IPS-11a (cell line): ENCODE results near the gene MAP1S.

Source experiments
- H3K4me3 ChIP-seq: one replicate; pipeline ENCODE4 v1.5.1; 2013; ENCODE audit warnings: low read depth, low read length, control low read depth

Gene MAP1S, protein sequence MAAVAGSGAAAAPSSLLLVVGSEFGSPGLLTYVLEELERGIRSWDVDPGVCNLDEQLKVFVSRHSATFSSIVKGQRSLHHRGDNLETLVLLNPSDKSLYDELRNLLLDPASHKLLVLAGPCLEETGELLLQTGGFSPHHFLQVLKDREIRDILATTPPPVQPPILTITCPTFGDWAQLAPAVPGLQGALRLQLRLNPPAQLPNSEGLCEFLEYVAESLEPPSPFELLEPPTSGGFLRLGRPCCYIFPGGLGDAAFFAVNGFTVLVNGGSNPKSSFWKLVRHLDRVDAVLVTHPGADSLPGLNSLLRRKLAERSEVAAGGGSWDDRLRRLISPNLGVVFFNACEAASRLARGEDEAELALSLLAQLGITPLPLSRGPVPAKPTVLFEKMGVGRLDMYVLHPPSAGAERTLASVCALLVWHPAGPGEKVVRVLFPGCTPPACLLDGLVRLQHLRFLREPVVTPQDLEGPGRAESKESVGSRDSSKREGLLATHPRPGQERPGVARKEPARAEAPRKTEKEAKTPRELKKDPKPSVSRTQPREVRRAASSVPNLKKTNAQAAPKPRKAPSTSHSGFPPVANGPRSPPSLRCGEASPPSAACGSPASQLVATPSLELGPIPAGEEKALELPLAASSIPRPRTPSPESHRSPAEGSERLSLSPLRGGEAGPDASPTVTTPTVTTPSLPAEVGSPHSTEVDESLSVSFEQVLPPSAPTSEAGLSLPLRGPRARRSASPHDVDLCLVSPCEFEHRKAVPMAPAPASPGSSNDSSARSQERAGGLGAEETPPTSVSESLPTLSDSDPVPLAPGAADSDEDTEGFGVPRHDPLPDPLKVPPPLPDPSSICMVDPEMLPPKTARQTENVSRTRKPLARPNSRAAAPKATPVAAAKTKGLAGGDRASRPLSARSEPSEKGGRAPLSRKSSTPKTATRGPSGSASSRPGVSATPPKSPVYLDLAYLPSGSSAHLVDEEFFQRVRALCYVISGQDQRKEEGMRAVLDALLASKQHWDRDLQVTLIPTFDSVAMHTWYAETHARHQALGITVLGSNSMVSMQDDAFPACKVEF

DNA sequence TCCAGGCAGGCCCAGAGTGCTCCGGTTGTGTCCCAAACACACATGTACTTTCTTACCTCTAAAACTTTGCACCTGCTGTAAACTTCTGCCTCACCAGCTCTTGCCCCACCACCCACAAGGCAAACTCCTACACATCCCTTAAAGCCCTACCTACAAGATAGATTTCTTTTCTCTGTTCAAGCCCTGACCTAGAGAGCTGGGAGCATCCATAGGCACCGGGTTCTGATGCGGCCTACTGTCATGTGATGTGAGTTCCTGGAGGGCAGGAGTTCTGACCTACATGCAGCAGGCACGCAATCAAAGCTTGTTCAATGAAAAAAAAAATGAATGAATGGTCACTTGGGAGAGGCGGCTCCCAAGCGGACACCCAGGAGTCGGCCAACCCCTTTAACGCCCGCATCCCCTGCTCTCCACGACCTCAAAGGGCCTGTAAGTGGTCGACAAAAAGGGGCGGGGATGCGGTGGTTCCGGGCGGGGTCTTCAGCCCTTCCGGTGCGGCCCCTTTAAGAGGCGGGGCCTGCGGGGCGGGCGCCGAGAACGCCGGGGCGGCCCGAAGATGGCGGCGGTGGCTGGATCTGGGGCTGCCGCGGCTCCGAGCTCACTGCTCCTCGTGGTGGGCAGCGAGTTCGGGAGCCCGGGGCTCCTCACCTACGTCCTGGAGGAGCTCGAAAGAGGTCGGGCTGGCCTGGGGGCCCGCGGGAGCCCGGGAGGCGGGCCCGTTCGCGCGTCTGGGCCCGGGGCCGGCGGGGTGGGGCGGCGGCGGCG lies at the start of gene MAP1S:
MAP1S (plus strand) TSS at position 534 of the 765 bp plus-strand sequence; CDS start at position 557, 23 bp downstream.
- H3K4me3 ChIP-seq: peak within 1 kb of the TSS; percentile 78

DNA sequence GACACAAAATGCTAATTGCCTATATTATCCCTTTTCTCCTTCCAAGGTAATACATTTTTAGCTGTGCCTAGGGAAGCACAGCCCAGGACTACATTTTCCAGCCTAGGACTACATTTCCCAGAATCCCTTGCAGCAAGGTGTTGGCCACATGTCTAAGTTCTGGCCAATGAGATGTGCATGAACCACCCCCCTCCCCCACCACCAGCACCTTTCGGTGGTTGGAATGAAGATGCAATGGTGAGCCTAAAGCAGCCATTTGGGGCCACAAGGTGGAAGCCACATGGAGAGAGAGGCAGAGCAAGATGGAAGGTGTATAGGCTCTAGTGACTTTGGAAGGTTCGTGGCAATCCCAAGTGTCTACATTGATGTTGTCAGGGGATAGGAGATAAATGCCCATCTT lies 47.4 kb upstream of the MAP1S start:
- no peak overlapping the region for H3K4me3 ChIP-seq

DNA sequence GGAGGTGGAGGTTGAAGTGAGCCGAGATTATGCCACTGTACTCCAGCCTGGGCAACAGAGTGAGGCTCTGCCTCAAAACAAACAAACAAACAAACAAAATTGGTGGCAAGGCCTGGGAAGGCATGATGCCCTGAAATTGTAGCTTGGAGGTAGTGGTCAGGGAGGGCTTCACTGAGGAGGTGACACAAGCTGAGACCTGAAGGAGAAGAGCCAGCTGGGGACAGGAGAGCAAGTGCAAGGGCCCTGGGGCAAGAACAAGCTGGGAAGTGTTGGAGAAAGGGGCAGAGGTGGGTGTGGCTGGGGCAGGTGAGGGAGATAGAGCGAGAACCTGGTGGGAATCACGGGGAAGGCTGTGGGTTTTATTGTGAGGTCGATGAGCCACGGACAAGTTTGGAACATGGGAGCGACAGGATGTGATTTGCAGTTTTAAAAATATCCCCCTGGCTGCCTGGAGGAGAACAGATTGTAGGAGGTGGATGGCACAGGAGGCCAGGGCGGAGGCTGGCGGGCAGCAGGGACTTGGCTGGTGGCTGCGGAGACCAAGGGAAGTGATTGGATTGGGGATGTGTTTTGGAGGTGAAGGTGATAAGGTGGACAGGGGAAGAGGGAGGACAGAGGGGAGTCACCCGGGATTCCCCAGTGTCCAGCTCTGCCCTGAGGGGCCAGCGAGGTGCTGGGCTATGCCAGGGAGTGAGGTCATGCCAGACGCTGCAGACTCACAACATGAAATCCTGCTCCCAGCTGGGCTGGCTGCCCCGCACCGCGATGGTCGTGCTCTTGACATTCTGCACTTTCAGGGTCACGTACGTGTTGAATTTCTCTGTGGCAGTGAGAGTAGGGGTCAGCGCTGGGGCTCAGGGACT lies 45.1 kb upstream of the MAP1S start:
- no peak overlapping the region for H3K4me3 ChIP-seq

DNA sequence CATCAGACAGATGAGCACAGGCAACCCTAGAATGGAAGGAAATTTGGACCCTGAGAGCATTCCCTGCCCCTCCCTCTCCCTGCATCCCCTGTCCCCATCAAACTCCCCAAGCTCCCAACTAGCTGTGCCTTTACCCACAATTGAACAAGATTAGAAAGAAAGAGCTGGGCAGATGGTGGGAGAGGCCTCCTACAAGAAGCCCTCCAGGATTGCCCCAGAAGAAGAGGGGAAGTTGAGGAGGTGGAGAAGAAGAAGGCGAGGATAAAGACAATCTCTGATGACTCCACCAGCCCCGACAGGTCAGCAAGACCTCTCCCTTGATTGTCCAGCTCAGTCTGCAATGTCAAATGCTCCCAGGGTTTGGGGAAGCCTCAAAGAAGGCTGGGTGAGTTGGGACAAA lies 43.0 kb upstream of the MAP1S start:
- no peak overlapping the region for H3K4me3 ChIP-seq

DNA sequence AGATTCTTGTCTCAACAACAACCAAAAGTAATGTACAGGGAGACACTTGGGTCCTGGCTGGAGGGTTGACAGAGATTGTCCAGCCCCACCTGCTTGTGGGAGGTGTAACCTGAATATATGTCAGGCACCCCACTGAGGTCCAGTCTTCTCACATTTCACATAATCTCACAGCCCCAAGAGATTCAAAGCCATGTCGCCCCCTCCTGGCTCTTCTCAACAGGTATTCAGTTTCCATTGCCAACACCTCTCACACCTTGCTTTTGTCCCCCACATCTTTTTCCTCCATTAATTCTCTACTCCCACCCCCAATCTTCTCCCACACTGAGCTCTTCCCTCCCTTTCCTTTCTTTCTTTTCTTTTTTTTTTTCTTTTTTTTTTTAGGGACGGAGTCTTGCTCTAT lies 42.3 kb upstream of the MAP1S start:
- no peak overlapping the region for H3K4me3 ChIP-seq

DNA sequence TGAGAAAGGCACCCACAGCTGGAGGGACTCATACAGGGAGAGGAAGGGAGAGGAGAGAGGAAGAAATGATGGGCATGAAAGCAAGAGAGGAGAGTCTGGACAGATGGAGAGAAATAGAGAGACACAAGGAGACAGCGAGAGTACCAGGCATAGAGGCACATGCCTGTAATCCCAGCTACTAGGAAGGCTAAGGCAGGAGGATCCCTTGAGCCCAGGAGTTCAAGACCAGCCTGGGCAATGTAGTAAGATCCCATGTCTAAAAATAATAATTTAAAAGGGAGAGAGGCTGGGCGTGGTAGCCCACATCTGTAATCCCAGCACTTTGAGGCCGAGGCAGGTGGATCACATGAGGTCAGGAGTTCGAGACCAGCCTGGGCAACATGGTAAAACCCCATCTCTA lies 40.4 kb upstream of the MAP1S start:
- no peak overlapping the region for H3K4me3 ChIP-seq

DNA sequence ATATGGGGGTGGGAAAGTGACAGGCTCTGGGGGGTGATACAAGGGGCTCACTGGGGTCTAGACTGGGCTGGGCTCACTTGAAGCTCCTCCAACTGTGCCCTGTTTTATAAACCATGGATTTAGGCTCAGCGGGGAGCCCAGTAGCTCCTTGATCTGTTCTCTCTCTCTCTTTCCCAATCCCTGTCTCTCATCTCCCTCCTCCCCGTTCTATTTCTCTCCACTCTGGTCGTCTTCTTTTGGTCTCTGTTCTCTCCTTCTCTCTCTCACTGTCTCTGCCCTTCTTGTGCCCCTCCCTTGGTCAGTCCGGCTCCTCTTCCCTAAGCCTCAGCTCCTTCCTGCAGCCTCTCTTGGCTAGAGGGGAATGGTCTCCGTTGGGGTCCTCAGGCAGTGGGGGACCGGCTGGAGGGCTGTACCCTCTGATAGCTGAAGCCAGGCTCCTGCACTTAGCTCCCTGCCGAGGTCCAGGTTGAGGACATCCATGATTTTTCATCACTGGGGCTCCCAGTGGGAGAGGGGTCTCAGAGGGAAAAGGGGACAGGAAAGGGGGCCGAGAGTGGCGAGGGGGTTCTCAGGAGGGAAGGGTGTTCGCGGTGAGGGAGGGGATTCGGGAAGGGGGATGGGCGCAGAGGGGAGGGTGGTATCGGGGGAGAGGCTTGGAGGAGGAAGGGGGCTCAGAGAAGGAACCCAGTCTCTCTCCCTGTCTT lies 39.6 kb upstream of the MAP1S start:
- no peak overlapping the region for H3K4me3 ChIP-seq

DNA sequence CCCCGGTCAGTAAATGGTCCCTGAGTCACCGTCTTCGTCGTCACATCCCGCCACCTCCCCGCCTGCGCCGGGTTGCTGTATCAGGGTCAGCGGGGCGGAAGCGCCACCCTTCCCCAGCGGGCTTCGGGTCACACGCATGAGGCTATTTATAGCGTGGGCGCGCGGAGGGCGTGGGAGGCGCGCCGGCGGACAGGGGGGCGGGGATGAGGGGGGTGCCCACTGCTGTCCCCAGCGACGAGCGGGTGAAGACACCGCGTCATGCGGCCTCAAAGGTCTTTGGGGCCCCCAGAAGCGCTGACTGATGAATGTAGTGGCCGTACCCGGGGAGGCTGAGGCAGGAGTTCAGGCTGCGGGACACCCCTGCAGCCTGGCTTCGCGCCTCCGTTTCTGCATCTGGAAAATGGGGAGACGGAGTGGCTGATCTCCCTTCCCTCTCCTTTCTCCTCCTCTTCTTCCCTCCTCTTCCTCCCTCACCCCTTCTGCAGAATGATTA lies 39.0 kb upstream of the MAP1S start:
- peak overlapping the region; percentile 20 for H3K4me3 ChIP-seq

DNA sequence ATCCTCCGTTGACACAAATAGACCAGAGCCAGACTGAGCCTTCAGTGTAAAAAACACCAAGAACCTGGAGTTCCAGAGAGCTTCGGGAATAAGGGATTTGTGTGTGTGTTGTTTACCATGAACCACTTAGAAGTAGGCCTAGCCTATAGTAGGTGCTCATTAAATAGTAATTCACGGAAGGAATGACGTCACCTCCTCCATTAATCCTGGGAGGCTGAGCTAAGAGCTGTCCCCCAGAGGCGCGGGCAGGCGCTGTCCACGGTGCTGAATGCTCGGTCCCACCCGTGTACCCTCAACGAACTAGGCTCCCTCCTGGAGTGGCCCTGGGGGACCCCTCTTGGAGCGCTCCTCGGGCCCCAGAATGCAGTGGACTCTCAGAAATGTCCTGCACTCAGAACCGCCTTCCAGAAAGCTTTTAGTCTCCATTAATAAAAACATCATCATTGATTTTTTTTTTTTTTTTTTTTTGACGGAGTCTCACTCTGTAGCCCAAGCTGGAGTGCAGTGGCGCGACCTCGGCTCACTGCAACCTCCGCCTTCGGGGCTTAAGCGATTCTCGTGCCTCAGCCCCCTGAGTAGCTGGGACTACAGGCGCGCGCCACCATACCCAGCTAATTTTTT lies 37.7 kb upstream of the MAP1S start:
- no peak overlapping the region for H3K4me3 ChIP-seq

DNA sequence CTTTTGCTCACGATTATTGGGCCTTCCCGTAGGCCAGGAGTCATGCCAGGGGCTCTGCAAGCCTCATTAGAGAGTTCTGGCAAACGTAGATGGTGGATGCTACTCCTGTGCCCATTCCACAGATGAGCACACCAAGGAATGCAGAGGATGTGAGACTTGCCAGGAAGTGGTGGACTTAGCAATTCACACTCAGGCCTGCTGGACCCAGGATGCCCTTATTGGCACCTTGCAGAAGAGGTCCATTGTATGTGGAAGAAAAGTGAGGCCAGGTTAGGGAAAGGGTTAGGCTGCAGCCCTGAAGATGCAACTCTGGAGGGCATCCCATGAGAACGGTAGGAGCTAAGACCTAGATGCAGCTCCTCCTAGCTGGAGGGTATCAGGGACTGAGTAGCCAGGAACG lies 37.0 kb upstream of the MAP1S start:
- H3K4me3 ChIP-seq: no peak overlapping the region

DNA sequence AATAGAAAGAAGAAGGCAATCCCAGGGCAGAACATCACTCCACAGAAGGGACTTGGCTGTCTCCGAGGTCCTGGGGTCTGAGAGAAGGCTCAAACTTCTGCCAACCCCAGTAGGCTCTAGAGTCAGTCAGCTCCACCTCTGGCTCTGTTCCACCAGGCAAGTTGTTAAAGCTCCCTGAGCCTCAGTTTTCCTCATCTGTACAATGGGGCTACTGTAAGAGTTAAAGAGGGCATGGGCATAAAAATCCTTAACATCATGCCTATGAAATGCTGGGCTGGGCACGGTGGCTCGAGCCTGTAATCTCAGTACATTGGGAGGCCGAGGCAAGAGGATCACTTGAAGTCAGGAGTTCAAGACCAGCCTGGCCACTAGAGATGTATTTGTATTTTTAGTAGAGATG lies 36.2 kb upstream of the MAP1S start:
- no peak overlapping the region for H3K4me3 ChIP-seq

DNA sequence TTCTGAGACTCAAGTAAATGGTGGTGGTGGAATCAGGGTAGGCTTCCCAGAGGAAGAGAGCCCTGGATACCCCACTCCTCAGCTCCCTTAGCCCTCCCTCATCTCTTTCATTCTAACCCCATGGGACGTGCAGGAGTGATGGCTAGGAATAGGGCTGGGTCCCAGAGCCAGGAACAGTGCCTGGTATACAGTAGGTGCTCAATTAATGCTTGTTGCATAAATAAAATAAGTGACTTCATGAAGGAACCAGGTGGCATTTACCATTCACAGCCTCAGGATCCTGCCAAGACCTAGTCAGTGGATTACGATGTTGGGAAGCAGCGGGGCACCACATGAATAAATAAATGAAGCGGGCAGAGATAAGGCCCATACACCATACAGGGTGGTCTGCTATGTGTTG lies 35.0 kb upstream of the MAP1S start:
- no peak overlapping the region for H3K4me3 ChIP-seq

DNA sequence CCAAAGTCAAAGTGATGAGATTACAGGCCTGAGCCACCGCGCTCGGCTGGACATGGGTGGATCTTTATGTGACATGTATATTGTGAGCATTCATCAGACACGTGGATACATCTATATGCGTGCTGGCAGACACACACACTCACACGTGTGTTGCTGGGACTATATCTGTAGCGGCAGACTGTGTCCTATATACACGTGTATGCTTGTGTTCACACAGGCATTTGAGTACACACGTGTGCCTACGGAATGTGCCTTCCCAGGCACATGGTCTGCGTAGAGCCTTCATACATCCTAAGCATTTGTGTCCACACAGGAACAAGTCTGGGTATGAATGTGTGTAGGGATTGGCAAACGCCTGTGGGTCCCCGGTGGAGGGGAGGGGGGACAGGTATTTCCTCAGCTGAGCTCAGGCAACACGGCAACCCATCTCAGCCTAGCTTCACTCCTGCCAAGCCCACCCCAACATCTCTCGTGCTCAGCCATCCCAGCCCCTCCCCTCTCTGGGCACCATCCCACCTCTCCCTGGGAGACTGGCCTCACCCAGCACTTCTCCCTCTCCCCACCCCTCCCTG lies 33.7 kb upstream of the MAP1S start:
- H3K4me3 ChIP-seq: no peak overlapping the region

DNA sequence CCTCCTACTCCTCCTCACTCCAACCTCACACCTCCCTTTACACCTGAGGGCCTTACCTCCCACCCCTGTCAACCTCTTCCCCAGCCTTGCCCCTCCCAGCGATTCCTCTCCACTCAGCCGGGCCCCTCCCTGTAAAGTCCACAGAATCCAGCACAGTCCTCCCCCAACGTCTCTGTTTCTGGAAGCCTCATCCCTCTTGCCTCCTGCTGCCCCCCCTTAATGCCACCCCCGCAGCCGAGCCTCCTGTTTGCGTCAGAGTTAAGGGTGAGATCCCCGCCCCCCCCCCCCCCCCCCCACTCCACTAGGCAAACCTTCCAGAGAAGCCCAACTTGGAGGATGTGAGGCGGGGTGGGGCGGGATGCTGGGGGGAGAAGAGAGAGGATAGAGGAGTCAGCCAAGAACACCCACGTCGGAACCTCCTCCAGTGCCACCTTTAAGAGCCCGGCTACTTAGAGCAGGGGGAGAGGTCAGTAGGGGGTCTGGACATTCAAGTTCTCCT lies 33.2 kb upstream of the MAP1S start:
- peak overlapping the region; percentile 61 for H3K4me3 ChIP-seq

DNA sequence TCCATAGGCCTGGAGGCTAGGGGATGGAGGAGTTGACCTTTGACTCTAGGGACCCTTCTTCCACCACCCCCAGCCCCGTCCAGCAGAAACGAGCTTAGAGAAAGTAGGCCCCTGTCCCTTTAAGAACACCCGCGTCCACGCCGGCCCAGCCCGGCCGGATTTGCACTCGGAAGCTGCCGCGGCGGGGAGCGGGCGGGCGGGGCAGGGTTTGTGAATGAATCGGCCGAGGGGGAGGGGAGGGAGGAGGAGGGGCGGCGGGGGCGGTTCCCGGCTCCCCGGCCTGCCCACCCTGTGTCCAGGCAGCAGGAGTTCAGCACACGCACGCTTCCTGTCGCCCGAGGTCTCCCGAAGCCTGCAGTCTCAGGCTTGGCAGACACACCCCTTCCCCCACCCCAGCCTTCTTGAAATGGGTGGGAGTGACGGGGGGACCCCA lies 32.7 kb upstream of the MAP1S start:
- peak overlapping the region; percentile 81 for H3K4me3 ChIP-seq

DNA sequence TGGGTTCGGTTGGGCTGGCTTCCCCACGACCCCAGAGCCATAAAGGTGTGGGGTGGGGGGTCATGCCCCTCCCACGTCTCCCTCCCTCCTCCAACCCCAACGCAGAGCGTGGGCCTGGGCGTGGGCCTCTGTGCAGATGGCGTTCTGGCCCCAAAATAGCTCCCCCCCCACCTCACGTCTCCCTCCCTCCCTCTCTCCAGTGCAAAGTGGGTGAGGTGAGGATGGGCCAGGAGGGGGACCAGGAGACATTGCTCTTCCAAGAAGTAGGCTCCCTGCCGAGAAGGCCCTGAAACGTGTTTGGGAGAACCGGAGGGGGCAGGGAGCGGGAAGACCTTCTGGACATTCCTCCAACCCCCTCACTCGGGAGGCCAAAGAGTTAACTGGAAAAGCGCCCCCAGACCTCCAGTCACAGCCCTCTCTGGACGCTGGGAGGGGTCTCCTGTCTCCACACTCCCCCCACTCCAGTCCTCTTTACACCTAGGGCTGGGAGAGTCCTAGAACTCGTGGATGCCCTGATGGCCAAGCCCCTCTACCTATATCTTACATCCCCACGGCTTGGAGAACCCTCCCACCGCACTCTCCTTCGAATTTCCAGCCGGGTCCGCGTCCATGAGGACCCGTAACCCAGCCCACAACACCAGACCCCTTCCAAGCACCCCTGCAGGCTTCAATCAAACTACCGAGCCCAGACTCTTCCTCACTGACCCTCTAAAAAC lies 32.0 kb upstream of the MAP1S start:
- H3K4me3 ChIP-seq: peak overlapping the region; percentile 81
